Ammon's horn (tissue), 1 donor: ENCODE data around the gene GAREM1.

Source experiments
- DNase-seq: peaks from one replicate; pipeline ENCODE4 v3.0.0-alpha.2; 2016; ENCODE audit warnings: low spot score

The GAREM1 gene

DNA sequence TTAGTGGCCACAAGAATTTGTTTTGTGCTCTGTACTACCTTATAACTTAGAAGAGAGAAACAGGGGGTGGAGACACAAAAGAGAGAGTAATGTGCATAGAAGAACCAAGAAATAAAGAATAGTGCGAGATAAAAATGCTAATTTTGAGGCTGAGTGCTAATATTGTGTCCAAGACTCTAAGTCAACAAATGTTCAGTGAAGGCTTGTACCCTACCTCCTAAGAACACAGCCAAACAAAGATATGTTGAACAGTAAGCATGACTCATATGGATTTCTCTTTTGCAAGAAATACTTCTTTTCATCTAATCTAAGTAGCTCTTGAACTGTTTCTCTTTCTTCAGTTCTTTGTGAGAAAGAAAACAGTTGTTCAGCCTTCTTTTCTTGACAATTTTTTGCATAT is 45.2 kb downstream of the GAREM1 start:
- DNase-seq: no peak

DNA sequence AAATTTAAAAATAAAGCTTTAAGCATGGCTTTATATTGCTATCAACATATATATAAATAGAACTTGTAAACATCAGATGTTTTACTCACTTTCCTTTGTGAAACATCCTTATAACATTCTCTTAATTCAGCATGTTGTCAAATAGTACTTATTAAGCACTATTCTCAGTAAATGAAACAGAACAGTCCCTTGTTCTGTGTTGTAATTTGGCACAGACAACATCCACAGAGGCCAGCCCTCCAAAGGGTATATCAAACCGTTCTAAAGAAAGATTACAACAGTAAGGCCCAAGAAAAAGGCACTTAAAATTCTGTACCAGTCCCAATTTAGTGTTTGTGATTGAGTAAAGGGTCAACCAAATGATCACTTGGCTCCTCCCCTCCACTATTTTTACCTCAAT is 46.0 kb downstream of the GAREM1 start:
- DNase-seq: peak; percentile 45

DNA sequence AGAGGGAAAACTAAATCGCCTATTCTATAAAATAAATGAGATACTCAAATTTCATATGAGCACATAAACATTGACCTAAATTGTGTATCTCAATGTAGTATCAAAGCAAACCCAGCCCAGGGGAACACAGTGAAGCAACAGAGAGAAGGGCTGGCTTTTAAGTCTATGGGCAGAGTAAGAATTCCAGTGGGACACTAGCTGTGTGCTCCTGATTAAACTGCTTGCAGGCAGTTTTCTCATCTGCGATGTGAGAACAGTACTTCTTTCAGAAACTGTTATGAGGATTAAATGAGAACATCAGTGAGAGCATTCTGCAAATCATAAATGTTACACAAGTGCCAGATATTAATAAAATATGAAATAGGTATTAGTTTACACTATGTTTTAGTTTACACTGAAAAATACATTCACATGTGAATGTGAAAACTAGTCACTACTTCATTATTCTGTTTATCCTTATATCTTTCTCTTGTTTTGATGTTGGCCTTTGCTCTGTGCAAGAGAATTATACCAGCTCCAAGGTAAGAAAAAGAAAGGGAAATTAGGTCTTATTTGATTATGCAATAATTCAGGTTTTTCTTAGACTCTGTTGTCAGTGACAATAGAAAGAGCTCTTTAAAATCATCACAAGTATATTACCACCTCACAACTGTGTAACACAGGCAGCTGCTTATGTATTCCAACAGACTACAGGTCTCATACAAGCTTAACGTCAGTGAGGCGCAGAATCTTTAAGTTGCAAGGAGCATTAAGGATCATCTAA is 47.5 kb downstream of the GAREM1 start:
- no peak for DNase-seq

DNA sequence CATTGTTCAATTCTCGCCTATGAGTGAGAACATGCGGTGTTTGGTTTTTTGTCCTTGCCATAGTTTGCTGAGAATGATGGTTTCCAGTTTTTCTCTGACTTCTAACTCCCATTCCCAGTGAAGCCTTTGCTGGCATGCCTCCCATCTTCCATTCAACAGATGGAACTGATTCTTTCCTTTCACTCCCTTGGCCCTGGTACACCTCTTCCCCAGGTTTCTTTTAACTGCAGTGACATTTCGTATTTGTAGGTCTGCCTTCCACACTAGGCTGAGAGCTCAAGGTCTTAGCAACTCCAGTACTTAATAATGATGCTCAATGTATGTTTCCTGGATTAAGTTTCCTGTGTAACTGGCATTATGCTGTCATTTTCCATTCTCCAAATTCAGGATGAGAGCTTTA is 48.5 kb downstream of the GAREM1 start:
- DNase-seq: no peak

DNA sequence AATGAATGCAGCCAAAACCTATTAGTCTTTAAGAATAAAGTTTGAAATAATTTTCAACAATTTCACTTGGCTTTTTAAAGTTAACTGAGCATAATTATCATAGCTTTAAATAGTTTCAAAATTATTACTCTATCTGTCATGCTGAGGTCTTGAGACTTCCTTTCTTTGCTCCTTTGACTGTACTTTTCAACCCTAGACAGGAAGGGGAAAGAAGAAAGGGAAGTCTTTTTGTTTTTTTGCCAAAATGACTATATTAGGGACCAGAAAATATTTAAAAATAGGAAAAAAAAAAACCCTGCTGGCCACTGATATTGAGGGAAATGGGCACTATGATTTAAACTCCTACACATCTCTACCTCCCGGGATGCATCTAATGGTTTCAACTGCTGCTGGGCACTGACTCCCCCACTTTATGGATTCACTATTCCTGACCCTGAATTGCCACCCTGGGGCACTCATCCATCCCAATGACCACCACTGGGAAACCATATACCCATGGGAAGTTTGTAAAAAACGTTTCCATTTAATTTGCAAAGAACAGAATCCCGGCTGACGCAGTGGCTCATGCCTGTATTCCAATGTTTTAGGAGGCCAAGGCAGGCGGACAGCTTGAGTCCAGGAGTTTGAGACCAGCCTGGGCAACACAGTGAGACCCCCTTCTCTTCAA is 50.5 kb downstream of the GAREM1 start:
- DNase-seq: no peak

DNA sequence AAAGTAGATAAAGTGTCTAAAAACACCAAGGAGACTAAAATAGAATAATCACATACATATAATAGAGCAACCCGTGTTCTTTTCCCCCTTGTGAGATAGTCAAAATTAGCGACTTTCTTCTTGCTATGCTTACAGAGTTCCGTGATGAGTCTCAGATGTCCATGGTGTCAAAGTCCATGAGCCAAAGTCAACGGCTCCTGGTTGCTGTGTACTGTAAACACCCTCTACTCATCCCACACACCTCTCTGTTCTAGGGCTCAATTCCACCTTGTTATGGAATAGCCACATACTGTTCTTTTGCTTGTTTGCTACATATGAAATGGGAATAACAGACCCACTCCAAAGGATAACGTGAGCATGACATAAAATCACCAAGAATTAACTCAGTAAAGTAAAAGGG is 52.5 kb downstream of the GAREM1 start:
- DNase-seq: no peak

DNA sequence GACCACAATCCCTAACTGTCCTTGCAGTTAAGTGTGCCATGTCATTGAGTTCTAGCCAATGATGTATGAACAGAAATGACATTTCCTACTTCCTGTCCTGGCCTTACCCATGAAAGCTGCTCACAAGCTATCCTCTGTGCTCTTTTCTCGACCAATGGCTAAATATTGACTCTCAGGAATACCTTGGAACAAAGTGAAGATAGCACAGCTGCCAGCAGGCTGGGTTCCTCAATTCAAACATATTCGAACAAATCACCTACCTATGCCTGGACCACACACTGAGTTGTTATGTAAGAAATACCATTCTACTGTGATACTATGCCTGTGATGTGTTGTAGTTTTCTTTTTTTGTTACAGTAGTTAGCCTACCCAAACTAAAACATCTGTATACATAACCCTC is 65.1 kb downstream of the GAREM1 start:
- no peak for DNase-seq

DNA sequence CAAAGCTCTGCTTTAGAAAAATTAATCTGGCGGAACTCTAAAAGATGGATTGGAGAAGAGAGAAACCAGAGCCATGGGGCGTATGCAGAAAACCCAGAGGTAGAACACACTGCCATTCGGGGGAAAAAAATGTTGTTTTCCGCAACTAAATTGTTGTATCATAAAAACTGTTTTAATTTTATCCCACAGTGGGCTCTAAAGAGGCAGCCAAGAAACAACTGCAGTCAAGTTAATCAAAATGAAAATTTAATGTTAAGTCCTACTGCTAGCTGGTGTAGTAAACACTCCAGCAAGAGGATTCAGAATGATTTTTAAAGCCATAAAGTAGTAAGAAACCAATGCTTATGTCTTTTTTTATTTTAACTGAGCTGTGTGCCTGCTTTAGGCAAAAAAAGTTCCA is 69.1 kb downstream of the GAREM1 start:
- no peak for DNase-seq

DNA sequence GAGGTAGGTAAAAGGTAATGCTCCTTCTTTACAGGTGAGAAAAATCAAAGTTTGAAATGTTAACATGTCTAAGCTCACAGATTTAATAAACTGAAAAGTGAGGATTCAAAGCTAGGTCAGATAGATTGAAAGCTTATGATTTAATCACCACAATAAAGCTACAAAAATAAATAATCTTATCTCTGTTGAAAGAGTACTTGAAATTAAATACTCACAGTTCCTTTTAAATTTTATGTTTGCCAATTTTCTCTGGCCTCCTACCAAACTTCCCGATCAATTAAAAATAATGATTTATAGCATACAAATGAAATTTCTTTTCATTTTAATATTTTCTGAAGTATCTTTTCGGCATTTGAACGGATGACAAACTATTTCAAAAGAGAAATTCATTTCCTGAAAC is 77.3 kb downstream of the GAREM1 start:
- DNase-seq: no peak

DNA sequence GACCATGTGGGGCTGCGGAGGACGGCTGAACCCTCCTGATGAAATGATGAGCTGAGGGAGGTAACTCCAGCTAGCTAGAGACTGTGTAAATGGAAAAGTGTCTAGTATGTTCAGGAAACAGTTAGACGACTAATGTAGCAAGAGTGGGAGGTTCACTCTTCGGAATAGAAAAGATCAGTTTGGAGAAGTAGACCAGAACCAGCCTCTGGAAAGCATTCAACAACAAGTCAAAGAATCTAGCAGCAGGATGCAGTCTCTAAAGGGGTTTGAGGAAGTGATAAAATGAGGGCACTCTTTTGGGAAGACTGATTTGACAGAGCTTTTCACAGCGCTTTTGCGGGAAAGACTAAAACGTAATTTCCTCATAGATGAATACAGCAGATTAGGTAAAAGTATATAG is 79.6 kb downstream of the GAREM1 start:
- DNase-seq: peak; percentile 45

DNA sequence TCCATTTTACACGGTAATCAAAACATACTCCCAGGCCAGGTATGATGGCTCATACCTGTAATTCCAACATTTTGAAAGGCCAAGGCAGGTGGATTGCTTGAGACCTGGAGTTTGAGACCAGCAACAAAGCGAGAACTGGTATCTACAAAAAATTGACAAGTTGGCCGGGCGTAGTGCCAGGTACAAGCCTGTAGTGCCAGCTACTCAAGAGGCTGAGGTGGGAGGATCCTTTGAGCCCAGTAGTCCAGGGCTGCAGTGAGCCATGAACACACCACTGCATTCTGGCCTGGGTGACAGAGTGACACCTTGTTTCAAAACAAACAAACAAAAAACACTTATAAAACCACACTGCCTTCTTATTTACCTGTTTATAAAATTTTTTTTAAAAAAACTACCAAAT is 80.8 kb downstream of the GAREM1 start:
- no peak for DNase-seq

DNA sequence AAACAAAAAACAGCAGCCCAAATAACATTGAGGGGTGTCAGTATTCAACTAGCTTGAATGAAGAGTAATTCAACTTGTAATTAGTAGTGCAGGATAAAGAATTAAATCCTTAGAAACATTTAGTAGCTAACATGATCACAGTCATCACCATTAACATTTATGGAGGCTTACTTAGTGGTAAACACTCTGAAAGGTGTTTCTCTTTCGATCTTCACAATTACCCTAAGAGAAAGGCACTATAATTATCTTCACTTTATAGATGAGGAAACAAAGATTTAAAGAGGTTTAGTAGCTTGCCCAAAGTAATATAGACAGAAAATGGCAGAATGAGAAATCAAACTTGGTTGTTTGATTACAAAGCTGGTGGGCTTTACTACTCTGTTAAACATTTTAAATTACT is 81.5 kb downstream of the GAREM1 start:
- no peak for DNase-seq

DNA sequence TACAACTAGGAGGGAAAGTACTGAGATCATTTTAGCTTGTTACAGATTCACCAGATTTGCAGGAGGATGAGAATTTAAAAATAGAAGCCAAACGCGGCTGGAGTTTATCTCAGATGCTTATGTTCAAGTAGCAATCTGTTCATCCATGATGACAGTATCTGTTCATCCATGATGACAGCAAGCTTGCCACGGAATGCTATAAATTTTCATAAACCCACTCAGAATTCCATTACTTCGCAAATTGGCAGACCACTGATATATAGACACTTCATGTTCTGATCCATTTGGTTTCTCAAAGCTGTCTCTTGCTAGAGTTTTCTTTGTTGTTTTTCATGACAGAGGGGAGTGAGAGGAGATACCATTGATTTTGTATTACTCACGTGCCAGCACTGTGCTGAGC is 84.2 kb downstream of the GAREM1 start:
- DNase-seq: peak; percentile 49

DNA sequence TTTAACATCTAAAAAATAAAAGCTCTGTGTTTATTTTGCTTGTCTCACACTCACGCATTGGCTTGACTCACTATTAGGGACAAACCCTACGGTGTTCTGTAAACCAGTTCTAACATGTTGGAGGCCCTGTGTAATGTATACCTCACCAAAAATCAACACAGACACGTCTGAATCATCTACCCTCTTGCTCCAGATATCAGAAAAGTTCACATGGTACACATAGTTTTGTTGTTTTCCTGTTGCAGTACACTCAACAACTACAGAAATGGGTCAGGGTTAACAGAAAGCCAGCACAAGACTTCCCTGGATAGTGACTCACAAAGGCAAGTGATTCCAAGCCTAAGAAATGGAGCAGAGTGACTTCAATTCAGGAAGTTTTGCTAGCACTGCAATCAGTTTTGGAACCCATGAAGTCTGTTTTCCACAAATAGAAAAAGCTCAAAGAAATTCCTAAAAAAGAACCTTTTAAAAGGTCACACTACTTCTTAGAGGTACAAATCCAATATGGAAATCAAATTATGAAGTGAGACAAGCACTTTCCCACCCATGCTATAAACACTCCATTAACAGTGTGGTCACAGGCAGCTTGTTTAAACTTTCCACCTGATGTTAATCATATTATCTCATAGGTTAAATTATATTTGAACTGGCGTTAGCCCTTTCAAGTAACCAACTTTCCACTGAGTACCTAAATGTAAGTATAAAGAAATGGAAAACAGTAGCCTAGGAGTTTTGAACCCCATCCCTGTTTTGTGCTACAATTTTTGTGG is 87.4 kb downstream of the GAREM1 start:
- DNase-seq: no peak

DNA sequence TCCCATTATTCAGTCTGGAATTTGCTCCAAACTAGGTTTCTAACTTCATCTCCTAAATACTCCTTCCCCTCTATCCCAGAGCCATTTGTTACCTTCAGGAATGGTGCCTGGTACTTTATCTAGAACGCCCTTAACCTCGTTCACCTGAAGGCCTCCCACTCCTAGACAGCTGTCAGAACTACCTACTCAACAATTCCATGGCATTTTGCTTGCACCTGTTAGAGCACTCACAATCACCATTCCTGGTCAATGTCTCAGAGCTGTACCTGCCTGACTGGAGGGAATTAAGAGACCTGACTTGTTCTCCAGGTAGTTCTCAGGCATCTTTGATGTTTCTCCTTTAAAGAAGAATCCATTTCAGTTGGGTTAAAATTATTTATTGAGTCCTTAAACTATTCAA is 88.9 kb downstream of the GAREM1 start:
- no peak for DNase-seq

DNA sequence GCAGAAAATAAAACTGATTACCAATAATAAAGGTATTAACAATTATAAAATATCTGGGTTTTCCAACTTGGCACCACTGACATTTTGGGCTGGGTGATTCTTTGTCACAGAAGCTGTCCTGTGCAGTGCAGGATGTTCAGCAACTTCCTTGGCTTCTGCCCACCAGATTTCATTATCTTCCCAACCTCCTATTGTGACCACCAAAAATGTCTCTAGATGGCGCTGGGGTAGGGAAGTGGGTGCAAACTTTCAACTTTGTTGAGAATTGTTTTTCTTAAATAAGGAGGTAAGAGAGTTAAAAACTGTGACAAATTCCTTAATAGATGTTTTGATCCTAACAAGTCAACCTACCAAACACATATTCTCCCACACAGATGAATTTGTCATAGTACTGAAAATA is 90.1 kb downstream of the GAREM1 start:
- DNase-seq: no peak

DNA sequence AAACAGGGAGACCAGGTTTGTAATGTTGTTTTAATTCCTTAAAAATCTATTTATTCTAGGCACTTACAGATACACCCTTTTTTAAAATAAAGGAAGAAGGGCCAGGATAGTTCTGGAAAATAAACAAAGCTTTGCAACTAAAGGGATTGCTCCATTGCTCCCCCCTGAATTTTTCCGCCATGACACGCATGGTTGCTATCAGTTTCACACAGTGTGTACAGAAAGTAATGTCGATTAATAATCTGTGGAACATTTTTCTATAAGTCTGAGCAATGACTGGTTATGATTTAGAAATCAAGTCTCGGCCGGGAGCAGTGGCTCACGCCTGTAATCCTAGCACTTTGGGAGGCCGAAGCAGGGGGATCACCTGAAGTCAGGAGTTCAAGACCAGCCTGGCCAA is 90.8 kb downstream of the GAREM1 start:
- DNase-seq: no peak

DNA sequence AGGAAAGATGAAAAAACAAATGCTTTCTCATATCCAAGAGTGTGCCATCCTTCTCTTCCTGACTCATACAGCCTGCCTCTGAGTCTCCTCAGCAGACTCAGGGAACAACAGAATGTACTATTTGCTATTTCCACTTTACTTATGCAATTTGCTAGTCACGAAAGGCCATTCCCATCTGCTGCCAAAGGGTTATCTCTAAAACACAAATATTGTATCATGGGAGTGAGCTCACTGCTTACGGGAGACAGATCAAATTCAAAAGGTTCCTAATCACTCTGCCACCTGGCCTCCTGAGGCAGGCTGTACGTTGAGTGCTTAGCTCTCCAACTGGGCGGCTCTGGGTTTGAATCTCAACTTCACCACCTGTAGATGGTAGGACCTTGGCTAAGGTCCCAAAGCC is 92.0 kb downstream of the GAREM1 start:
- no peak for DNase-seq

DNA sequence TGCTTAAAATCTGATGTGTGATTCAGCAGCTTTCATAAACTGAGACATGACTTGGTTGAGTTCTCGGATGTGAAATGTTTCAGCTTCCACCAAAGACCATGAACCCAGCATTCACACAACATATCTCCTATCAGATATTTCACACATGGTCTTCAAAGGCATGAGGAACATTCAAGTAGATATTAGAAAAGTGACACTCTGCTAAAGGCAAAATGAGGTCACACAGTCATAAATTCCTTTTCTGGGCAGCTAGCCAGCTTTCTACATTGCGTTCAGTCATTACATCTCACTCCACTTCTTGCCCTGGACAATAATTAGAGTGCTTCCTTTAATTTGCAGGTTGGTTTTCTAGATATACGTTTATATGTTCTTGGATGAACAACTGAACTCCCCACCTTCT is 96.7 kb downstream of the GAREM1 start:
- DNase-seq: no peak

DNA sequence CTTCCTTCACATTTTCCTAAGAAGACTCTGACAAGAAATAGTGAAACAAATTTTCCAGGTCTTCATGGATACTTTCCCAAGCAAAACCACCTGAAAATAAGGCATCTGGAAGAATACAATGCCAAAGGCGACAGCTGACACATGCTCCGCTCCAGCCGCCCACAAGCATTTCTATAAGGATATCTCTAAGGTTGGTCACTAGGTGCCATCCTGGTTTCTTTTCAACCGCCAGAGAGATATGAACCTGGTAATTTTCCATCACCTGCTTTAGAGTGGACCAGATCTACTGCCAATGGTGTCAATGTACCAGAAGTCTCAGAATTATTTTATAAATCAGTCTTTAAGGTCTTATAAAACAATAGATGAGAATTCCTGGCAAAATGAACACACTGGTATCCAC is 97.2 kb downstream of the GAREM1 start:
- DNase-seq: no peak

DNA sequence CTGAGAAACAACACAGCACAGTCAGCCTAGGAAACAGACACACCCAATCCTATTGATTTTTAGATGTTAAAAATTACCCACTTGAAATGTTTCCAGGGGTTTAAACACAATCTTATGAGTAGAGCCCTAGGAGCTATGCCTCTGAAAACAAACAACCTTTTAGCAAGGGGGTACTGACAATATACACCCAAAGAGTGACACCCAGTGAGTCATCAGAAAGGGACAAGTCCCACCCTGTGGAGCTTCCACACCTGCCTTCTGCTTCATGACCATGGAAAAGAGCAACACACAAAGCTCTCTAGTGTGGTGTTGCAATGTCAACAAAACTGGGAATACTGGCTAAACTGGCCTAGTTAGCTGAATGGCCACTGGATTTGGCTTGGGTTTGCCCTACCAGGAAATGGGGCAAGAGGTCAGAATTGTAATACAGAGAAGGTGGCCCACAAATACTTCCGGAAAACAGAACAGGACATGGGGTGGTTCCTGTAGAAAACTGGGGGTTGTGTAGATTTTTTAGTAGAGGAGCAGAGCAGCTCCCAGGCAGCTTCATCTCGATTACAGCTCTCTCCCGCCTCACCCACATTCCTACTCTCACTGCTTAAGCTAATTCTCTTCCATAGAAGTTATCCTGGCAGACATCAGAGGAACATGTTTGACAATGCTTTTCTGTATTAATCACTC is 98.2 kb downstream of the GAREM1 start:
- DNase-seq: no peak

DNA sequence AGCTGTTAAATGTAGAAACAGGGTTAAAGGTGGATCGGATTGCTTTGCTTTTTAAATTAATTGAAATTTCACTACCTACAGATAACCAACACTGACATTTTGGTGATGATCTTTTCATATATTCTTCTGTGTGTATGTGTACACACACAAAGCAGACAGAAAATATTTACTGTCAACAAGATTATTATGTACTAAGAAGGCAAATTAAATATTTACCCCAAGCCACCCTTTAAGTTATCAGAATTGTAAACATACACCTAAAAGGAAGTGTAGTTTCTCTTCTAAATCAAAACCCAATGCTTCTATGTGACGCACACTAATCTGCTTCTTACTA is 98.7 kb downstream of the GAREM1 start:
- DNase-seq: no peak

DNA sequence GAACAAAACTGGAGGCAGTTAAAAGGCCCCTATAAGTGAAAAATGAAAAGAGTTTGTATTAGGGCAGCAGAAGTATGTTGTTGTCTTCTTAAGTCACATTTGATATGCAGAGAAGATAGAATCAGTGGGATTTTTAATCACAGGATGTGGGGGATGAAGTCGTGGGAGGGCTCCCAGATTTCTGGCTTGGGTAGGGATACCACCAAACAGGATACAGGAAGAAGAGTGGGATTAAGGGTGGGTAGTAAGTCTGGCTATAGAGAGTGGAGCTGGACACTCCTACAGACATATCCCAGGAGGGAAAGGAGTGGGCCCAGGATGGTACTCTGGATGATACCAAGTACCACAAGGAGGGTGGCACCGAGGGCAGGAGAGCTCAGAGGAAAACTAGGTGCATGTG is 99.3 kb downstream of the GAREM1 start:
- no peak for DNase-seq
